HS-27A (cell line): ENCODE data around the gene CAVIN4.

Experiments used
- DNase-seq: peaks from one replicate; pipeline ENCODE4 v3.0.0-alpha.2; 2012; ENCODE audit warnings: low read depth, missing footprints

Gene CAVIN4

GRCh38 chr9:100577776-100578448 lies at the start of gene CAVIN4:
CAVIN4 (plus strand) TSS chr9:100578079; CDS start chr9:100578144, 65 bp downstream.
- DNase-seq = no peak

GRCh38 chr9:100534401-100534800 lies 43.5 kb upstream of the CAVIN4 start:
- no peak for DNase-seq

- no peak for DNase-seq
Observed at GRCh38 chr9:100540327-100540726, 37.6 kb upstream of the CAVIN4 start.

- DNase-seq = no peak
Observed at GRCh38 chr9:100549048-100549447, 28.8 kb upstream of the CAVIN4 start.

GRCh38 chr9:100554935-100555401 lies 22.9 kb upstream of the CAVIN4 start:
- DNase-seq = no peak

GRCh38 chr9:100555471-100555870 lies 22.4 kb upstream of the CAVIN4 start:
- DNase-seq = no peak

- no peak for DNase-seq
Observed at GRCh38 chr9:100557053-100557452, 20.8 kb upstream of the CAVIN4 start.

GRCh38 chr9:100561256-100561655 lies 16.6 kb upstream of the CAVIN4 start:
- DNase-seq = no peak

GRCh38 chr9:100567856-100568255 lies 10.0 kb upstream of the CAVIN4 start:
- DNase-seq = no peak

- no peak for DNase-seq
Observed at GRCh38 chr9:100573655-100574260, 4.1 kb upstream of the CAVIN4 start.

GRCh38 chr9:100575006-100575405 lies 2.9 kb upstream of the CAVIN4 start:
- no peak for DNase-seq

- DNase-seq = peak; percentile 49
Observed at GRCh38 chr9:100575765-100576386, 2.0 kb upstream of the CAVIN4 start.

GRCh38 chr9:100578610-100579009 lies 731 bp downstream of the CAVIN4 start:
- DNase-seq = no peak

GRCh38 chr9:100579665-100580064 lies 1.8 kb downstream of the CAVIN4 start:
- no peak for DNase-seq

GRCh38 chr9:100580257-100580656 lies 2.4 kb downstream of the CAVIN4 start:
- no peak for DNase-seq

- DNase-seq = no peak
Observed at GRCh38 chr9:100581081-100581480, 3.2 kb downstream of the CAVIN4 start.

GRCh38 chr9:100581661-100582060 lies 3.8 kb downstream of the CAVIN4 start:
- no peak for DNase-seq

- DNase-seq = no peak
Observed at GRCh38 chr9:100583014-100583802, 5.3 kb downstream of the CAVIN4 start.

GRCh38 chr9:100584951-100585350 lies 7.1 kb downstream of the CAVIN4 start:
- no peak for DNase-seq

- DNase-seq = no peak
Observed at GRCh38 chr9:100586093-100586492, 8.2 kb downstream of the CAVIN4 start.

GRCh38 chr9:100587375-100587774 lies 9.5 kb downstream of the CAVIN4 start:
- DNase-seq = no peak

GRCh38 chr9:100589582-100589981 lies 11.7 kb downstream of the CAVIN4 start:
- DNase-seq = no peak

GRCh38 chr9:100590481-100590880 lies 12.6 kb downstream of the CAVIN4 start:
- DNase-seq = no peak
